ENCODE data around the gene CRIP1. TPM values are rescaled to one million over a fixed set of nuclear protein-coding genes. Genes with fewer than 3 reads are reported as not detected.
A peak's percentile ranks its signal among the peaks of the same experiment; 100 is the strongest.

The CRIP1 gene, protein sequence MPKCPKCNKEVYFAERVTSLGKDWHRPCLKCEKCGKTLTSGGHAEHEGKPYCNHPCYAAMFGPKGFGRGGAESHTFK
- total RNA-seq, result 5.2 TPM

DNA sequence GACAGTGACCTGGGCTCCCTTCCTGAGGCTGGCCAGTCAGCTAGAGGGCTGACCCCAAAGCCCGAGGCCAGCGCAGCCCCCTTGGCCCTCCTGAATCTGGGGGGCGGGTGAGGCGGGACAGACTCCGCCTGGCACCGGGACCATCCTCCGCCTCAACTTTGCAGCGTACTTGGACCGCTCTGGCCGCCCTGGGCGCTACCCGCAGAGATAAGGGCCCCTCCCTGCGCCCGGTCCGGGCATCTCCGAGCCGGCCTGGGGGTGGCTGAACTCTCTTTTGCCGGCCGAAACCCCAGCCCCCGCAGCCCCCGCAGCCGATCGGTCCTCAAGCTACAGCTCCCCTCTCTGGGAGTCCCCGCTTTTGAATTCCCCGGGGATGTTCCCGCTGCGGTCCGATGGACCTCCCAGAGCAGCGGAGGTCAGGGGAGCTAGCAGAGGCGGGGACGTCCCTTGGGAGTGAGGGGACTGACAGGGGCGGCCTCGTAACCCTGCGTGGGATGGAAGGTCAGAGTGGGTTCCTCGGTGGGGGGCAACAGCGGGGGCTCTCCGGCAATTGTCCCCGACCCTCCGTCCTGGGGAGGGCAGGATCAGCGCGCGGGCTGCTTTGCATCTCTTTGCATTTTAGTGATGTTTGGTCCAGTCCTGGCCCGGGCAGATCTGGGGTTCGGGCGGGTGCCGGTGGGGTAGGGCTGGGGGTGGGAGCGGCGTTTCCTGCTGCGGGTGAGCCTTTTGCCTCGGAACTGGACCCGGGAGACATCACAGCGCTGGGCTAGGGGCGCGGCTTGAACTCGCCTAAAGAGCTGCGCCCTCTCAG, at the start of gene CRIP1:
CRIP1 (plus strand) TSS at position 724 of the 811 bp plus-strand sequence. CDS start 374 bp downstream, outside the sequence.
- H3K9ac ChIP-seq (ENCODE audit: low read depth in 1 of 3, low read length in 3 of 3), result peak within 1 kb of the TSS; percentile 50 to 68 (median 65)
- peaks cover 55 to 68% (median 63%) of the 10 kb centered on the region in 3 donors for H3K4me1 ChIP-seq (ENCODE audit: control insufficient read depth in 3 of 3, insufficient read depth in 3 of 3, low read length in 3 of 3)
- H3K4me3 ChIP-seq (ENCODE audit: low read length in 3 of 3), result peak within 1 kb of the TSS; percentile 49 to 67 (median 63)
- no peaks in the 10 kb centered on the region for H3K36me3 ChIP-seq (ENCODE audit: control insufficient read depth in 3 of 3, insufficient read depth in 3 of 3, low read length in 3 of 3)
- H3K27ac ChIP-seq (ENCODE audit: low read depth, low read length), result peak within 1 kb of the TSS; percentile 72
- peaks cover 8 to 40% (median 12%) of the 10 kb centered on the region in 3 donors for H3K27me3 ChIP-seq (ENCODE audit: control insufficient read depth in 3 of 3, insufficient read depth in 3 of 3, low read length in 3 of 3)
- H3K9me3 ChIP-seq (ENCODE audit: control insufficient read depth in 3 of 3, low read length in 3 of 3), result no peaks in the 10 kb centered on the region

DNA sequence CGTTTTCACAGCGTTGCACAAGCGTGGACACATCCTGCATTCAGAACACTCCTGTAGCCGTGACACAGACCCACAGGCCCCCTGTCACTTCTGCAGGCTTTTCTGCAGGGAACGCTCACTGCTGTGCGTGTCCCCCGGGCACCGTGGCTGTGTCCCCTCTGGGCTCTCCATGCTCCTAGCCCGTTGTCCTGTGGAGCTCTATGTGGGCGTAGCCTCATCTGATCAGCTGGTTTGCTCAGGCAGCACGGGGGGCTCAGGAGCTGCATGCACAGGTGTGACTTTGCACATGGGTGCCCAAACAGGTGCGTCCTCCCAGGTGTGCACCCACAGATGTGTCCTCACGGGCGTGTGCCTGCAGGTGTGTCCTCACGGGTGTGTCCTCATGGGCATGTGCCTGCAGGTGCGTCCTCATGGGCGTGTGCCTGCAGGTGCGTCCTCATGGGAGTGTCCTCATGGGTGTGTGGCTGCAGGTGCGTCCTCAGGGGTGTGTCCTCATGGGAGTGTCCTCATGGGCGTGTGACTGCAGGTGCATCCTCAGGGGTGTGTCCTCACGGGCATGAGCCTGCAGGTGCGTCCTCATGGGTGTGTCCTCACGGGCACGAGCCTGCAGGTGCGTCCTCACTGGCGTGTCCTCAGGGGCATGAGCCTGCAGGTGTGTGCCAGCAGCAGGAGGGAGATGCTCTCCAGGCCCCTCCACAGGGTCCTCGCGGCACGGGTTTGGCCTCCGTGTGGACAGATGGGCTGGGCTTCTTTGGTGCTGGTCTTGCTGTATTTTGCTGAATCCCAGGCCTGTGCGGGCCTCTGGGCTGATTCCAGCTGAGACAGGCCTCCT, 49.6 kb upstream of the CRIP1 start:
- no peaks in the 10 kb centered on the region for H3K9me3 ChIP-seq (ENCODE audit: control insufficient read depth in 3 of 3, low read length in 3 of 3)
- no peak overlapping the region for H3K4me3 ChIP-seq (ENCODE audit: low read length in 3 of 3)
- no peaks in the 10 kb centered on the region for H3K4me1 ChIP-seq (ENCODE audit: control insufficient read depth in 3 of 3, insufficient read depth in 3 of 3, low read length in 3 of 3)
- H3K9ac ChIP-seq (ENCODE audit: low read depth in 1 of 3, low read length in 3 of 3), result no peak overlapping the region
- no peak overlapping the region for H3K27ac ChIP-seq (ENCODE audit: low read depth, low read length)
- H3K27me3 ChIP-seq (ENCODE audit: control insufficient read depth in 3 of 3, insufficient read depth in 3 of 3, low read length in 3 of 3), result no peaks in the 10 kb centered on the region
- peaks cover 0 to 10% (median 5%) of the 10 kb centered on the region in 3 donors for H3K36me3 ChIP-seq (ENCODE audit: control insufficient read depth in 3 of 3, insufficient read depth in 3 of 3, low read length in 3 of 3)

DNA sequence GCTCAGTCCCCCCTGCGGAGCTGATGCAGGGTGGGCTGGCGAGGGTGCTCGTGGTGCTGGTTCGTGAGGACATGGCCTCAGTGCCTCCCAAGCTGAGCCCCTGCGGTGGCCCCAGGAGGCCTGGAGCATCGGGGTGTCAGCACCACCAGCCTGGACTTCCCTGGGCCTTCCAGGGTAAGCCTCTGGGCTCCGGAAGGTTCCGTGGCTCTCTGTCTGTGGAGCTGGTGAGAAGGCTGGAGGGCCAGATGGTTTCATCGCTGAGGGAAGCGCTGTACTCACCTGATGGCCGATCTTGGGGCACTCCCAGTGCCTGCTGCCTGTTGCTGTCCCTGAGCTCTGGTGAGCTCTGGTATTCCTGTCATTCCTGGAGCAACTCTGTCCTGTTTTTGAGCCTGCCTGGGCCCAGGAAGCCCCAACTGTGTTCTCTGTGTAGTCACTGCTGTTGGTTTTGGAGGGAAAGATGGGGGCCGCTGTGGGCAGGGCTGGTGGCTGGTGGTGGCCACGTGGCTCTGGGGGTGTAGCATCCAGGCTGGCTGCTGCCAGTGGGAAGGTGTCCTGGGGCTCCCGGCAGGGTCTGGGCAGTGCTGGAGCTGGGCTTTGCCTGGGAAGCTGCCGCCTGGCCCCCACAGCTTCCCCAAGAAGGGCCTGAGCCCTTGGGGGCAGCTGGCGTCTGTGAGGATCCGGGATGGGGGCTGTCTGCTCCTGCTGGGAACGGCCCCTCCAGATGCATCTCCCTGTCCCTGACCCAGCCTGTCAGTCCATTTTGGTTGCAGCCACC, 48.8 kb upstream of the CRIP1 start:
- Histone ChIP-seq H3K9me3 (ENCODE audit: control insufficient read depth in 3 of 3, low read length in 3 of 3) (no peaks in the 10 kb centered on the region), H3K9ac (ENCODE audit: low read depth in 1 of 3, low read length in 3 of 3) (no peak overlapping the region)

DNA sequence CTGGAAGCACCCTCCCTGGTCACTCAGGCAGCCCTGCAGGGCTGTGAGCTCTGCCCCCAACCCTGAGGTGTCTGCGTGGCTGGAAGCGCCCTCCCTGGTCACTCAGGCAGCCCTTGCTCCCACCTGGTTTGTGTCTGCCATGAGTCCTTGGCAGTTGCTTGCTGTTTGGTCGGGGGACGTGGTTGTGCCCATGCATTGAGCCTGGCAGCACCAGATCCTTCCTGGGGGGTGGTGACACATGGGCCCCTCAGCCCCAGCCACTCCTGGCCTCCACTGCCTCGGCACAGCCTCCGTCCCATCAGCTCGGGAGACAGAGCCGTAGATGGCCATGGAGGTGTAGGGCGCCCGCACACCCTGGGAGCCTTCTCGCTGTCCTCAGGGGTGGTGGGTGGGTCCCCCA, 47.5 kb upstream of the CRIP1 start:
- Histone ChIP-seq H3K27me3 (ENCODE audit: control insufficient read depth in 3 of 3, insufficient read depth in 3 of 3, low read length in 3 of 3) (no peaks in the 10 kb centered on the region), H3K4me1 (ENCODE audit: control insufficient read depth in 3 of 3, insufficient read depth in 3 of 3, low read length in 3 of 3) (no peaks in the 10 kb centered on the region), H3K4me3 (ENCODE audit: low read length in 3 of 3) (no peak overlapping the region), H3K9ac (ENCODE audit: low read depth in 1 of 3, low read length in 3 of 3) (no peak overlapping the region), H3K27ac (ENCODE audit: low read depth, low read length) (no peak overlapping the region), H3K36me3 (ENCODE audit: control insufficient read depth in 3 of 3, insufficient read depth in 3 of 3, low read length in 3 of 3) (peaks cover 5 to 19% (median 9%) of the 10 kb centered on the region in 3 donors), H3K9me3 (ENCODE audit: control insufficient read depth in 3 of 3, low read length in 3 of 3) (no peaks in the 10 kb centered on the region)

More for the DNA sequence above, 48.8 kb upstream of the CRIP1 start:
- Histone ChIP-seq H3K4me1 (ENCODE audit: control insufficient read depth in 3 of 3, insufficient read depth in 3 of 3, low read length in 3 of 3) (no peaks in the 10 kb centered on the region), H3K4me3 (ENCODE audit: low read length in 3 of 3) (no peak overlapping the region), H3K36me3 (ENCODE audit: control insufficient read depth in 3 of 3, insufficient read depth in 3 of 3, low read length in 3 of 3) (peaks cover 5 to 16% (median 7%) of the 10 kb centered on the region in 3 donors), H3K27me3 (ENCODE audit: control insufficient read depth in 3 of 3, insufficient read depth in 3 of 3, low read length in 3 of 3) (no peaks in the 10 kb centered on the region), H3K27ac (ENCODE audit: low read depth, low read length) (no peak overlapping the region)

DNA sequence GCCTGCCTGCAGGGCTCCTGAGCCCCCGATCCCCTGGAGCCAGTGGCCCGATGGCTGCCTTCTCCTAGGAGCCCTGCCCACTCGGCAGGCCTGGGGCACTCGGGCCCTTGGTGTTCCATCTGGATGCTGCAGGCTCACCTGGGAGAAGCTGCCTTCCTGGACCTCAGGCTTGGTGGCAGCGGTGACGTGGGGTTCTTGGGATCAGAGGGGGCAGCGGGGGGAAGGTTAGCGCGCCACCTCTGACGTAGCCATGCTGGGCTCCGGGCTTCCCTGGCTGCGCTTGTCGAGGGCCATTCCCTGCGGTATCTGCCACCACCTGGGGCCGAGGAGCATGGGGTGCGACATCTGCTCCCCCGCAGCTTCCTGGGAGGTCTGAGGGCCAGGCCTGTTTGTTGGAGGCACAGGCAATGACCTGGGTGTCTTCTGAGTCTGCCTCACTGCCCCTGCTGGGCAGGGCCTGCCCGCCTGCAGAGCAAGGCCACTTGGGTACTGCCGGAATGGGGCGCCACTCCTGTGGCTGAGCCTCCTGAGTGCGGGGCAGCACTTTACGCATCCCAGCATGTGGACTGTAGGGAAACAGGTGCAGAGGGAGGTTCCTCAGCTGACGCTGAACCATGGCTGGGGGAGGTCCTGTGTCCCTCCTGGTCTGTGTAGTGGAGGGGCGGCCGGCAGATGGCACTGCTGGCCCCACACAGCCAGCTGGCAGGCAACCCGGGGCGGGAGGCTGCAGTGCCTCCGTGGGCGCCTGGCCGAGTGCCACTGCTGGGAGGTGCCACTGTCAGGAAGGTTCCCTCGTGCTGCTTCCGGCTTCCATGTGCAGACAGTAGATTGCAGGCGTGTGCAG, 46.8 kb upstream of the CRIP1 start:
- H3K9ac ChIP-seq (ENCODE audit: low read depth in 1 of 3, low read length in 3 of 3), result peak overlapping the region in 1 of 3 donors; percentile 40
- no peak overlapping the region for H3K4me3 ChIP-seq (ENCODE audit: low read length in 3 of 3)
- no peaks in the 10 kb centered on the region for H3K4me1 ChIP-seq (ENCODE audit: control insufficient read depth in 3 of 3, insufficient read depth in 3 of 3, low read length in 3 of 3)
- H3K27ac ChIP-seq (ENCODE audit: low read depth, low read length), result no peak overlapping the region
- peaks cover 5 to 19% (median 9%) of the 10 kb centered on the region in 3 donors for H3K36me3 ChIP-seq (ENCODE audit: control insufficient read depth in 3 of 3, insufficient read depth in 3 of 3, low read length in 3 of 3)
- no peaks in the 10 kb centered on the region for H3K27me3 ChIP-seq (ENCODE audit: control insufficient read depth in 3 of 3, insufficient read depth in 3 of 3, low read length in 3 of 3)
- no peaks in the 10 kb centered on the region for H3K9me3 ChIP-seq (ENCODE audit: control insufficient read depth in 3 of 3, low read length in 3 of 3)

DNA sequence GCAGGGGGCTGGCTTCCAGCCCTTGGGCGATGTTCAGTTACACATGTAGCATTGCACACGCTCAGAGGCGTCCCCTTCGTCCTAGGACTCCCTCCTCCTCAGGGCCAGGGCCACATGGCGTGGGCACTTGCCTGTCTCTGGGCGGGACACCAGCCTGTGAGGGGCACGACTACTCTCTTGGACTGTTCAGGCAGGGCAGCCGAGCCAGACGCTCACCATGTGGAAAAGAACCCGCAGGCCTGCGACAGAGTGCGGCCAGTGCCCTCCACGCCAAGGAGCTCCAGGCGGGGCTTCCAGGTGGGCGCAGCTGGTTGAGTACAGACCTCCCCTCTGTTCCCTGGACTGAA, 46.2 kb upstream of the CRIP1 start:
- H3K27ac ChIP-seq (ENCODE audit: low read depth, low read length), result no peak overlapping the region
- H3K36me3 ChIP-seq (ENCODE audit: control insufficient read depth in 3 of 3, insufficient read depth in 3 of 3, low read length in 3 of 3), result peaks cover 5 to 19% (median 9%) of the 10 kb centered on the region in 3 donors
- H3K4me3 ChIP-seq (ENCODE audit: low read length in 3 of 3), result no peak overlapping the region
- H3K9ac ChIP-seq (ENCODE audit: low read depth in 1 of 3, low read length in 3 of 3), result no peak overlapping the region
- H3K4me1 ChIP-seq (ENCODE audit: control insufficient read depth in 3 of 3, insufficient read depth in 3 of 3, low read length in 3 of 3), result no peaks in the 10 kb centered on the region
- H3K27me3 ChIP-seq (ENCODE audit: control insufficient read depth in 3 of 3, insufficient read depth in 3 of 3, low read length in 3 of 3), result no peaks in the 10 kb centered on the region
- H3K9me3 ChIP-seq (ENCODE audit: control insufficient read depth in 3 of 3, low read length in 3 of 3), result no peaks in the 10 kb centered on the region

DNA sequence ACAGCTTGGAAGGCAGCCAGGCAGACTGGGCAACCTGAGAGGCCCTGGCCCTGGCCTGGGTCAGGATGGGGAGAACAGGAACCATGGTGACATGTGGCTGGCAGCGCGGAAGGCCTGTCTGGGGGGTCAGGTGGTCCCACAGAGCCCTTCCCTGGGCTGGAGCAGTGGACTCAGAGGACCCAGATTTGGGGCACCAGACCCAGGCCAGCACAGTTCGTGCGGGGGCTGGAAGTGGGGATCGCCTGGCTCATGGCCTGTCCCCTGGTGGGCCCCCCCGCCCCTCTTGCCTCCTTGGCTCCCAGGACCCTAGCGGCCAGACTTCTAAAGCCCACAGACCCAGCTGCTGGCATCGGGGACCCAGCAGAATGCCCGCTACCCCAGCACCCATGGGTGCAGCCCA, 45.7 kb upstream of the CRIP1 start:
- Histone ChIP-seq H3K9ac (ENCODE audit: low read depth in 1 of 3, low read length in 3 of 3) (no peak overlapping the region), H3K9me3 (ENCODE audit: control insufficient read depth in 3 of 3, low read length in 3 of 3) (no peaks in the 10 kb centered on the region), H3K27me3 (ENCODE audit: control insufficient read depth in 3 of 3, insufficient read depth in 3 of 3, low read length in 3 of 3) (no peaks in the 10 kb centered on the region), H3K27ac (ENCODE audit: low read depth, low read length) (no peak overlapping the region), H3K4me1 (ENCODE audit: control insufficient read depth in 3 of 3, insufficient read depth in 3 of 3, low read length in 3 of 3) (no peaks in the 10 kb centered on the region), H3K36me3 (ENCODE audit: control insufficient read depth in 3 of 3, insufficient read depth in 3 of 3, low read length in 3 of 3) (peaks cover 6 to 19% (median 9%) of the 10 kb centered on the region in 3 donors), H3K4me3 (ENCODE audit: low read length in 3 of 3) (no peak overlapping the region)

DNA sequence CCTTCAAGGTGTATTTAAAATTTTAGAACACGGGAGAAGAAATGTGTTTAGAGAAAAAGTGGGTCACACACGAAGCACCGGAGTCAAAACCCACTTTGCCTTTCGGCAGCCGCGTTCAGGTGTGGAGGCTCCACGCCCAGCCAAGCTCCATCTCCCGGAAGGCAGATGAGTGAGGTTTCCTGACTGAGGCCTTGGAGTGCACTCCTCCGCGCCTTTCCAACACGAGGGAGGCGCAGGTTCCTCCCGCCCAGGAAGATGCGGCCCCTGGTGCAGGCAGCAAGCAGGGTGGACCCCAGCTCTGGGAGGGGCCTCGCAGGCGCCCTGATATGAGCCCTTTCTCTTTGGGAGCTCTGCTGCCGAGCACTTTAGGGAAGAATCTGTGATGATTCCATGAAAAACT, 44.6 kb upstream of the CRIP1 start:
- no peak overlapping the region for H3K4me3 ChIP-seq (ENCODE audit: low read length in 3 of 3)
- no peaks in the 10 kb centered on the region for H3K27me3 ChIP-seq (ENCODE audit: control insufficient read depth in 3 of 3, insufficient read depth in 3 of 3, low read length in 3 of 3)
- H3K36me3 ChIP-seq (ENCODE audit: control insufficient read depth in 3 of 3, insufficient read depth in 3 of 3, low read length in 3 of 3), result peaks cover 8 to 15% (median 9%) of the 10 kb centered on the region in 3 donors
- H3K27ac ChIP-seq (ENCODE audit: low read depth, low read length), result no peak overlapping the region
- no peaks in the 10 kb centered on the region for H3K4me1 ChIP-seq (ENCODE audit: control insufficient read depth in 3 of 3, insufficient read depth in 3 of 3, low read length in 3 of 3)
- H3K9me3 ChIP-seq (ENCODE audit: control insufficient read depth in 3 of 3, low read length in 3 of 3), result no peaks in the 10 kb centered on the region
- no peak overlapping the region for H3K9ac ChIP-seq (ENCODE audit: low read depth in 1 of 3, low read length in 3 of 3)

DNA sequence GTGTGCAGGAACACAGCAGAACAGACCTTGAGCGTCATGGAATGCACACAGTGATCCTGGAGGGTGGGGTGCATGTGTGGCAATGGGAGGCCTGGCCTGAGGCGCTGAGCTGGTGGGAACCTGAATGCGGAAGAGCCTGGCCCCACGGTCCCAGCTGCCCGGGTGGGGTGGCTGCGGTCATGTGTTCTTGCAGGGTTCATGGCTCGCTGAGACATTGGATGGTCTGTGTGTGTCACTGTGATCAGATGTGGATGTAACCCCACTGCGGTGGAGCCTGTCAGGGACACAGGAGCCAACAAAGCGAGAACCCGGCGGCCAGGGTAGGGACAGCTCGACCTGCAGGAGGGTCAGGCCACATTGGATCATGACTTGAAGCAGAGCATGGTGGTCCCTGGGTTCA, 43.9 kb upstream of the CRIP1 start:
- Histone ChIP-seq H3K9me3 (ENCODE audit: control insufficient read depth in 3 of 3, low read length in 3 of 3) (no peaks in the 10 kb centered on the region), H3K4me1 (ENCODE audit: control insufficient read depth in 3 of 3, insufficient read depth in 3 of 3, low read length in 3 of 3) (no peaks in the 10 kb centered on the region), H3K36me3 (ENCODE audit: control insufficient read depth in 3 of 3, insufficient read depth in 3 of 3, low read length in 3 of 3) (peaks cover 8 to 14% (median 9%) of the 10 kb centered on the region in 3 donors), H3K4me3 (ENCODE audit: low read length in 3 of 3) (no peak overlapping the region), H3K27me3 (ENCODE audit: control insufficient read depth in 3 of 3, insufficient read depth in 3 of 3, low read length in 3 of 3) (no peaks in the 10 kb centered on the region), H3K9ac (ENCODE audit: low read depth in 1 of 3, low read length in 3 of 3) (no peak overlapping the region), H3K27ac (ENCODE audit: low read depth, low read length) (no peak overlapping the region)

All from skeletal muscle tissue (tissue), 4 donors.